Activated T-cell treated with anti-CD3 and anti-CD28 coated beads, Interleukin-2, amount 50 U/mL, for 72 hours (primary cell): ENCODE results near the gene HOXA6. TPM values are rescaled to one million over a fixed set of nuclear protein-coding genes. Genes with fewer than 3 reads are reported as not detected.

ENCODE experiments used
- ATAC-seq, 2 donors: fragments of 150-1000 bp; cut with Tn5 transposase; replicated peaks in 1 of 2; 2 replicates each; pipeline ENCODE4 v1.10.0; 2021; ENCODE audit warnings: moderate library complexity in 2 of 2, mild to moderate bottlenecking in 1 of 2
- DNase-seq, 2 donors: peaks; one replicate each; pipeline ENCODE4 v3.0.0; 2021 to 2022; ENCODE audit warnings: mixed read lengths in 1 of 2
- H3K27ac Mint-ChIP-seq: one replicate; pipeline ENCODE4 v1.8.0; 2022; ENCODE audit warnings: mild to moderate bottlenecking, moderate library complexity, mixed read lengths
- H3K27me3 Mint-ChIP-seq: one replicate; pipeline ENCODE4 v1.8.0; 2022; ENCODE audit warnings: low read depth, mixed read lengths
- H3K36me3 Mint-ChIP-seq, 2 donors: one replicate each; pipeline ENCODE4 v1.8.0; 2022; ENCODE audit warnings: mixed read lengths in 2 of 2, mild to moderate bottlenecking in 1 of 2; ENCODE audit not compliant: insufficient read depth in 2 of 2
- H3K4me1 Mint-ChIP-seq: one replicate; pipeline ENCODE4 v1.8.0; 2022; ENCODE audit warnings: low read depth, mixed read lengths
- H3K4me3 Mint-ChIP-seq, 2 donors: one replicate each; pipeline ENCODE4 v1.8.0; 2022; ENCODE audit warnings: mild to moderate bottlenecking in 2 of 2, mixed read lengths in 2 of 2, moderate library complexity in 2 of 2
- H3K9me3 Mint-ChIP-seq, 2 donors: one replicate each; pipeline ENCODE4 v1.8.0; 2022; ENCODE audit warnings: mixed read lengths in 2 of 2
- total RNA-seq, 2 donors: library from RNA; stranded (reverse); gene quantifications; one replicate each; pipeline ENCODE4 v1.2.3, GENCODE V29; 2022

The HOXA6 gene
- total RNA-seq, 2 donors from 2014 or later, result 0.31 TPM; not detected in 1

DNA sequence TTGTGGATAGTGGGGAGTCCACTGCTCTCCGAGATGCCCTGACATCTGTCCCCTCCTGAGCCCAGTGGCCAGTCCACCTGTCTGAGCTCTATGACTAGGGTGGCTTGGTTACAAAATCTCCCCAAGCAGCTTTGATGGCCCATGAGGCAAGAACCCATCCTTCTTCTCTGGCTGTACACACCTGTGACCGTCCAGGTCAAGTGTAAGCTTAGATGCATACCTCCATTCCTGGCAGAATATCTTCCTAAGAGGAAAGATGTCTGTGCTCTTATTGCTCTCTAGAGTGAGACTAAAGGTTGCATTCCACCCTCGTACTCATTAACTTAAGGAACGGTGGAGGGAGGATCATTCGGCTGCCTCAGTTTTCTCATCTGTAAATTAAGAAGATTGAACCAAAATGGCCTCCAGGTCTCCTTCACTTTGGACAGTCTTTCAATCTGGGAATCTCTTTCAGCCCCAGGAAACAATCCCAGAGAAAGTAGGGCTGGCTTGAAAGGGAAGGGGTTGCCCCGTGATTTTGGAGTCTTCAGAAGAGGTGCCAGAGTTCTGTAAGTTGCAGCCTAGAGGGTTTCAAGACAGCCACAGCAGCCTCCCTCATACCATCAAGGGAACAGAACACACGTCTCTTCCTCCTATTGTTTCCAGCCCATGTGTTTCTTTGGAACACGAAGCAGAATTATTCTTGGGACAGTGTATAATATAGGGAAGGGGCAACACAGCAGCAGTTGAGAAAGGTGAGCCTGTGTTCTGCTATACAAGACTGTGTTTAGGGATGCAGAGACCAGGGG lies 22.5 kb downstream of the HOXA6 start:
- H3K9me3 Mint-ChIP-seq, result no peaks in the 10 kb centered on the region
- H3K27me3 Mint-ChIP-seq, result peaks cover 36% of the 10 kb centered on the region
- H3K4me1 Mint-ChIP-seq, result no peaks in the 10 kb centered on the region
- no peak overlapping the region for H3K4me3 Mint-ChIP-seq
- no peaks in the 10 kb centered on the region for H3K36me3 Mint-ChIP-seq
- ATAC-seq (no peak), DNase-seq (no peak)
- H3K27ac Mint-ChIP-seq, result no peak overlapping the region

- no peaks in the 10 kb centered on the region for H3K4me1 Mint-ChIP-seq
- peaks cover 33% of the 10 kb centered on the region for H3K27me3 Mint-ChIP-seq
- H3K27ac Mint-ChIP-seq, result no peak overlapping the region
- no peak overlapping the region for H3K4me3 Mint-ChIP-seq
- no peaks in the 10 kb centered on the region for H3K36me3 Mint-ChIP-seq
- DNase-seq (no peak), ATAC-seq (no peak)
- no peaks in the 10 kb centered on the region for H3K9me3 Mint-ChIP-seq
These were observed 23.3 kb downstream of the HOXA6 start for GRCh38 chr7:27124096-27124901.

- Mint-ChIP-seq H3K9me3 (no peaks in the 10 kb centered on the region), H3K27me3 (peaks cover 26% of the 10 kb centered on the region), H3K4me1 (no peaks in the 10 kb centered on the region), H3K4me3 (no peak overlapping the region), H3K27ac (no peak overlapping the region), H3K36me3 (no peaks in the 10 kb centered on the region)
- DNase-seq (no peak), ATAC-seq (no peak)
These were observed 24.0 kb downstream of the HOXA6 start for GRCh38 chr7:27123477-27124053.

DNA sequence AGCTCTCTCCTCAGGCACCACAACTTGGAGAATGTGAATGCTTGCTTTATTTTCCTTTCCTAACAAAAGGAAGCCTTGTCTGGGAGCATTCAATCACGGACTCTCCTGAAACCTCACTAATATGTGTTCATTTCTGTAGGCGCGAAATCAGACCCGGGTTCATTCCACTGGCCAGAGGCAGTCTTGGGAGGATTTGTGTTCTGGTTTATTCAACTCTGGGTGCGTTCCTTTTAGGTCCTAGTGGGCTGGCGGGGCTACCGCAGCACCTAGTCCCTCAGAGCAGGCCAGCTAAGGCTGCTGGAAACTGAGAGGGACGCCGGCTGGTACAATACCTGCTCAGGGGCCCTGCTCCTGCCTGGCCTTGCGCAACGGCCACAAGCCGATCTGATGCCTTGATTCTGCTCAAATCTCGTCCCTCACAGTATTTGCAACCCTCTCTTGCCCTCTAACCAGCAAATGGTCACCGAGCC lies 24.5 kb downstream of the HOXA6 start:
- no peak for DNase-seq
- Mint-ChIP-seq H3K9me3 (no peaks in the 10 kb centered on the region), H3K36me3 (no peaks in the 10 kb centered on the region), H3K4me3 (no peak overlapping the region), H3K27me3 (peaks cover 23% of the 10 kb centered on the region), H3K4me1 (no peaks in the 10 kb centered on the region), H3K27ac (no peak overlapping the region)
- ATAC-seq, result no peak

GRCh38 chr7:27122077-27122910 lies 25.3 kb downstream of the HOXA6 start:
- H3K27ac Mint-ChIP-seq, result no peak overlapping the region

GRCh38 chr7:27121684-27122076 lies 25.9 kb downstream of the HOXA6 start:
- ATAC-seq (no peak), DNase-seq (no peak)
- Mint-ChIP-seq H3K36me3 (no peaks in the 10 kb centered on the region), H3K27me3 (peaks cover 9% of the 10 kb centered on the region), H3K9me3 (no peaks in the 10 kb centered on the region), H3K4me3 (no peak overlapping the region), H3K4me1 (no peaks in the 10 kb centered on the region), H3K27ac (no peak overlapping the region)

More at GRCh38 chr7:27122077-27122910, 25.3 kb downstream of the HOXA6 start:
- no peaks in the 10 kb centered on the region for H3K4me1 Mint-ChIP-seq
- peaks cover 15% of the 10 kb centered on the region for H3K27me3 Mint-ChIP-seq
- ATAC-seq, result no peak
- no peaks in the 10 kb centered on the region for H3K9me3 Mint-ChIP-seq
- DNase-seq, result no peak
- H3K4me3 Mint-ChIP-seq, result no peak overlapping the region
- no peaks in the 10 kb centered on the region for H3K36me3 Mint-ChIP-seq

DNA sequence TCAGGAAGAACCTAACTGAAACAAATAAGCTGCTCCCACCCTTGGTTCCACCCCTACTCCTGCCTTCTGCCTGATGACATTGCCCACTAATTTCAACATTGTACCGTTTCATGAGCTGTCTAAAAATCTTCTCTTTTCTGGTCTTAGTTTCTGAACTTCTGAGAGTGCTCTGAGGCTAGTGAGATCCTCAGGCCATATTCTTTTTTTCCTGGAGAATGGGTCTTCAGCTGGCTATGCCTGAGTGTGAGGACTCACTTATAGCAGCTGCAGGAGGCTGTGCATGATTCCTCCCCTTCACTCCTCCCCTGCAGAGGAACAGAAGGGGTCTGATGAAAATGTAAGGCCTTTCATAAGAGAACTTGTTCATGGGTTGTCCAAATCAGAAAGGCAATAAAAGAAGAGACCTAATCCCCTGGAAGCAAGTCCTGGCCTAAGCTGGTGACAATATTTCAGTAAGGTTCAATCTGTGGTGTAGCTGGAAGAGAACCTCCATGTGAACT lies 28.1 kb downstream of the HOXA6 start:
- Mint-ChIP-seq H3K27me3 (no peaks in the 10 kb centered on the region), H3K27ac (no peak overlapping the region)
- no peak for ATAC-seq

GRCh38 chr7:27118580-27118979 lies 29.0 kb downstream of the HOXA6 start:
- Mint-ChIP-seq H3K4me3 (no peak overlapping the region), H3K36me3 (no peaks in the 10 kb centered on the region), H3K9me3 (no peaks in the 10 kb centered on the region), H3K27me3 (no peaks in the 10 kb centered on the region), H3K4me1 (no peaks in the 10 kb centered on the region), H3K27ac (no peak overlapping the region)
- DNase-seq (no peak), ATAC-seq (no peak)

More for the DNA sequence above, 28.1 kb downstream of the HOXA6 start:
- H3K4me1 Mint-ChIP-seq, result no peaks in the 10 kb centered on the region
- no peaks in the 10 kb centered on the region for H3K9me3 Mint-ChIP-seq
- H3K36me3 Mint-ChIP-seq, result no peaks in the 10 kb centered on the region
- H3K4me3 Mint-ChIP-seq, result no peak overlapping the region
- no peak for DNase-seq

- no peaks in the 10 kb centered on the region for H3K36me3 Mint-ChIP-seq
- no peak overlapping the region for H3K27ac Mint-ChIP-seq
- DNase-seq (no peak), ATAC-seq (no peak)
- no peaks in the 10 kb centered on the region for H3K27me3 Mint-ChIP-seq
- no peaks in the 10 kb centered on the region for H3K9me3 Mint-ChIP-seq
- H3K4me3 Mint-ChIP-seq, result no peak overlapping the region
- H3K4me1 Mint-ChIP-seq, result no peaks in the 10 kb centered on the region
These were observed 29.6 kb downstream of the HOXA6 start for GRCh38 chr7:27117887-27118491.

DNA sequence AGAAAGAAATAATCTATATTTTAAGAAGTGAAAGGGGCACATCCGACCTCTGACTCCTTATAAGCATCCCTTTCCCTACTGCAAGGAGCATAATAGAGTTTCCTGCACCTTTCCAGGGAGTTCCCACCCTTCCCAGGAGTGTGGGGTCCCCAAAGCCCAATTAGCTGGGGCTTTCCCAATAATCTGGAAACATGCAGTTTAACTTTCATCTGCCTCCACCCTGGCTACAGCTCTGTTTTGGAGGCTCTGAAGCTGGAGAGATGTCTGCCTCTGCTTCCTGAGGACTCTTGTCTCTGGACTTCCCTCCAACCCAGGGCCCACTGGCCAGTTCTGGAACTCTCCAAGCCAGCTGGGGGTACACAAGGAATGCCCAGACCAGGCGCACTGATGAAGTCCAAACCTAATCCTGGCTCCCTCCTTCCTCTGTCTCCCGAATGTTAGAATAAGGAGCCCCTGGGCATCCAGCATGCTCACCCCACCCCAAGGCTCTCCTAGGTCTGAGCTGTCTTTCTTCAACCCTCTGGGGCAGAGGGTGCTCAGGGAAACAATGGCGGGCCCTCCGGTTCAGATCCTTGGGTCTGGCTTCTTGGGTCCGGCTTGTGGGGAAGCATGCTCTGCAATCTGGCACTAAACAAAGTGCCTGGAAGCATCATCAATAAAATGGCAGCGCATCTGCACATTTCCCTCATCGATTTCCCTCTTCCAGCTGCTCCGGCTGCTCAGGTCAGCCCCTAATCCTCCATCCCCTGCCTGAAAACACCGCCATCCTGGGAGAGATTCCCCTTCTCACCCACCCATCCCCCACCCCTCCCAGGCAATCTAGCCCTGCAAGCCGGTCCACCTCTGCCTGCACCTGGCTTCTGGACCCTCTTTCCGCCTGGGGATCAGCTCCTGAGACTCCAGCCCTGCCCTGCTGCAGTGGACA lies 30.4 kb downstream of the HOXA6 start:
- Mint-ChIP-seq H3K9me3 (no peaks in the 10 kb centered on the region), H3K27ac (no peak overlapping the region), H3K4me3 (no peak overlapping the region), H3K36me3 (no peaks in the 10 kb centered on the region), H3K4me1 (no peaks in the 10 kb centered on the region), H3K27me3 (no peaks in the 10 kb centered on the region)
- ATAC-seq (no peak), DNase-seq (no peak)

DNA sequence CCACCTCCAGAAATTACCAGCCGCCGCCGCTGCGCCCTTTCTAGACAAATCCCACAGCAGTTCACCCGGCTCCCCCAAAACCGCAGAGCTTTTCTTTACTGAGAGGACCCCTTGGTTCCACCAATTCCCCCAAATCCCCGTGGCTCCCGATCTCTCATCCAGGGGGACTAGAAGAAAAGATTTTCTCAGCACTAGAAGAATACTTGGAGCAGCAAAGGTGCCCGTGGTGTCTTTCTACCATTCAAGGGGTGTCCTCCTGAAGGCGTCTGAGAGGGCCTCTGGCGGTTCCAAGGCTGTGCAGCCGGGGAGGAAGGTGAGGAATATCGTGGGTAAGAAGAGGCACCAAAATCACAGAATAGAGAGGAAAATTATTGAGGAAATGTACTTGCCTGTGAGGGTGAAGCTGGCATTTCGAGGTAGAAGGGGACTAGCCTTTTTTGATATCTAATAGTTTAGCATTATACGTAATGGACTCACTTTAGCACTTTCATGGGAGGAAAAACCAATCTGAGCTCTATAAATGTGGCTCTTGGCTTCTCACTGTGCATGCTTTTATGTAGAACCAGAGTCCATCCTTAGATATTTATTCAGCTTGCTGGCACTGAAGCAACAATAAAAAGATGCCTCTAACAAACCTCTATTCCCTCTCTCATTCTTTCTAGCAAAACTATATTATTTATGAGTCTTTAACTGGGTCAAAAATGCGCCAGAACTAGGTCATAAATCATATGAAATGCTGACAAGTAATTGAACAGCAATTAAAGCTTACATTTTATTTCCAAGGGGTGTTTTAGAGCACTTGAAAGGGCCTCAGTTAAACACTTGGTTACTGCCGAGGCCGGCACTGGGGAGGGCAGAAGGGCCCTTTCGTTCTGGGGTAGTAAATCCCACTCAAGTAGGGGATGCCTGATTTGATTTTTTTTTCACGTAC lies 31.3 kb downstream of the HOXA6 start:
- H3K9me3 Mint-ChIP-seq, result no peaks in the 10 kb centered on the region
- H3K27ac Mint-ChIP-seq, result no peak overlapping the region
- H3K4me3 Mint-ChIP-seq, result no peak overlapping the region
- ATAC-seq, result no peak
- no peaks in the 10 kb centered on the region for H3K36me3 Mint-ChIP-seq
- no peak for DNase-seq
- H3K27me3 Mint-ChIP-seq, result no peaks in the 10 kb centered on the region
- H3K4me1 Mint-ChIP-seq, result no peaks in the 10 kb centered on the region
